ENCODE results near the gene GPR78. TPM values are rescaled to one million over a fixed set of nuclear protein-coding genes. Genes with fewer than 3 reads are reported as not detected.
"Not testable (repeated sequence)": the region's sequence is repeated elsewhere in the genome, so short reads cannot be mapped to it uniquely, and the experiment has no call there.

GPR78 gene
- total and polyA plus RNA-seq, 2 of the 4 experiments (the other 2 are of a cell fraction), result under 0.01 to 0.10 TPM

- H3K9me3 ChIP-seq (ENCODE audit: control insufficient read depth, insufficient read depth, low read length); POLR2A ChIA-PET (ENCODE audit: unreplicated experiment): not testable (repeated sequence)
Observed at GRCh38 chr4:8630240-8630905, 50.2 kb downstream of the GPR78 start.

GRCh38 chr4:8631896-8632295, 51.7 kb downstream of the GPR78 start:
- H2BK5ac ChIP-seq (ENCODE audit: low read depth, low read length, poor library complexity, severe bottlenecking); H3K4me2 ChIP-seq (ENCODE audit: low read depth, low read length); H3K79me1 ChIP-seq (ENCODE audit: low read depth in 1 of 2, low read length in 2 of 2); BruUV-seq (replicated peaks); H2AK5ac ChIP-seq (ENCODE audit: low read depth, low read length); POLR2A ChIA-PET (ENCODE audit: unreplicated experiment); H3K4me3 ChIP-seq (ENCODE audit: insufficient read depth, low read depth, low read length); in situ Hi-C loops (cut with MboI; ENCODE audit: low sequenced_read_pairs); H2BK15ac ChIP-seq (ENCODE audit: low read depth, low read length); H3K4ac ChIP-seq (ENCODE audit: low read depth, low read length); H3K4me1 ChIP-seq (ENCODE audit: control insufficient read depth, insufficient read depth, low read length); CTCF ChIA-PET; H2BK20ac ChIP-seq (ENCODE audit: low read depth, low read length); H4K91ac ChIP-seq (ENCODE audit: insufficient read depth, low read depth, low read length); H3K27ac ChIP-seq (ENCODE audit: insufficient read depth, low read length); H3K14ac ChIP-seq (replicated peaks; ENCODE audit: low read depth, low read length); H3K23ac ChIP-seq (ENCODE audit: low read depth, low read length); H3K9ac ChIP-seq (ENCODE audit: low read depth, low read length); H3K18ac ChIP-seq (ENCODE audit: low read depth, low read length); H3K27me3 ChIP-seq (ENCODE audit: control insufficient read depth, insufficient read depth, low read length); dilution Hi-C loops (cut with HindIII; ENCODE audit: low sequenced_read_pairs, unreplicated experiment); H2AK9ac ChIP-seq (replicated peaks; ENCODE audit: low read depth, low read length, poor library complexity); DNase-seq; H2AFZ ChIP-seq (replicated peaks; ENCODE audit: low read length, poor library complexity); H4K8ac ChIP-seq (ENCODE audit: low read depth in 2 of 2, low read length in 2 of 2); H2BK120ac ChIP-seq (ENCODE audit: low read depth, low read length); H3K9me3 ChIP-seq (ENCODE audit: control insufficient read depth, insufficient read depth, low read length); H4K5ac ChIP-seq (ENCODE audit: low read depth, low read length); H3K9me1 ChIP-seq (ENCODE audit: insufficient read depth, low read length); intact Hi-C loops (cut with micrococcal nuclease); H4K20me1 ChIP-seq (ENCODE audit: insufficient read depth, low read length); ATAC-seq (ENCODE audit: low read depth); H3K36me3 ChIP-seq (ENCODE audit: control insufficient read depth, insufficient read depth, low read length); H3K56ac ChIP-seq (ENCODE audit: extremely low read depth, insufficient read depth, low read length): not testable (repeated sequence)
- WGBS, 2 experiments (ENCODE audit: extremely low coverage in 2 of 2, insufficient read length in 1 of 2), result no CpG with 5 or more reads among the region's 6 CpGs

More at GRCh38 chr4:8630240-8630905, 50.2 kb downstream of the GPR78 start:
- H2BK20ac ChIP-seq (ENCODE audit: low read depth, low read length); H3K9me1 ChIP-seq (ENCODE audit: insufficient read depth, low read length); H3K9ac ChIP-seq (ENCODE audit: low read depth, low read length); H3K18ac ChIP-seq (ENCODE audit: low read depth, low read length); CTCF ChIA-PET; H3K79me1 ChIP-seq (ENCODE audit: low read depth in 1 of 2, low read length in 2 of 2); DNase-seq; H2BK120ac ChIP-seq (ENCODE audit: low read depth, low read length); H2AK5ac ChIP-seq (ENCODE audit: low read depth, low read length); H3K27me3 ChIP-seq (ENCODE audit: control insufficient read depth, insufficient read depth, low read length); H4K5ac ChIP-seq (ENCODE audit: low read depth, low read length); H3K36me3 ChIP-seq (ENCODE audit: control insufficient read depth, insufficient read depth, low read length); H3K14ac ChIP-seq (replicated peaks; ENCODE audit: low read depth, low read length); H3K23ac ChIP-seq (ENCODE audit: low read depth, low read length); H3K4me2 ChIP-seq (ENCODE audit: low read depth, low read length); H2BK5ac ChIP-seq (ENCODE audit: low read depth, low read length, poor library complexity, severe bottlenecking); H3K4ac ChIP-seq (ENCODE audit: low read depth, low read length); H4K91ac ChIP-seq (ENCODE audit: insufficient read depth, low read depth, low read length); H3K4me3 ChIP-seq (ENCODE audit: insufficient read depth, low read depth, low read length); BruUV-seq (replicated peaks); H3K56ac ChIP-seq (ENCODE audit: extremely low read depth, insufficient read depth, low read length); H4K20me1 ChIP-seq (ENCODE audit: insufficient read depth, low read length); H3K27ac ChIP-seq (ENCODE audit: insufficient read depth, low read length); H3K4me1 ChIP-seq (ENCODE audit: control insufficient read depth, insufficient read depth, low read length); H2AFZ ChIP-seq (replicated peaks; ENCODE audit: low read length, poor library complexity); intact Hi-C loops (cut with micrococcal nuclease); H2AK9ac ChIP-seq (replicated peaks; ENCODE audit: low read depth, low read length, poor library complexity); dilution Hi-C loops (cut with HindIII; ENCODE audit: low sequenced_read_pairs, unreplicated experiment); H4K8ac ChIP-seq (ENCODE audit: low read depth in 2 of 2, low read length in 2 of 2); H2BK15ac ChIP-seq (ENCODE audit: low read depth, low read length); in situ Hi-C loops (cut with MboI; ENCODE audit: low sequenced_read_pairs): not testable (repeated sequence)
- no CpG with 5 or more reads among the region's 29 CpGs for WGBS, 2 experiments (ENCODE audit: extremely low coverage in 2 of 2, insufficient read length in 1 of 2)
- peak; percentile 85 for ATAC-seq (ENCODE audit: low read depth)

Data from IMR-90 (cell line).